Vagina (tissue), 2 donors: ENCODE measurements around the gene NOL4L. TPM values are rescaled to one million over a fixed set of nuclear protein-coding genes. Genes with fewer than 3 reads are reported as not detected.

Source experiments
- DNase-seq, 2 donors: peaks; one replicate each; pipeline ENCODE4 v3.0.0-alpha.2; 2017; ENCODE audit errors: extremely low spot score in 2 of 2
- H3K27ac ChIP-seq: fragments of 200-600 bp; sonication (generic); one replicate; pipeline ENCODE4 v1.5.1; 2019
- H3K27me3 ChIP-seq: fragments of 200-600 bp; sonication (generic); one replicate; pipeline ENCODE4 v1.5.1; 2019
- H3K36me3 ChIP-seq, 2 donors: fragments of 200-600 bp; sonication (generic); one replicate each; pipeline ENCODE4 v1.5.1; 2017 to 2019
- H3K4me1 ChIP-seq: fragments of 200-600 bp; sonication (generic); one replicate; pipeline ENCODE4 v1.5.1; 2019
- H3K4me3 ChIP-seq, 2 donors: fragments of 200-600 bp; sonication (generic); 1 replicate in 1 of 2; 2 replicates in 1 of 2; pipeline ENCODE4 v1.5.1; 2016 to 2019
- H3K9me3 ChIP-seq: fragments of 200-600 bp; sonication (generic); one replicate; pipeline ENCODE4 v1.5.1; 2019
- CTCF ChIP-seq, 3 experiments: fragments of 450-650 bp in 2 of 3; fragments of 200-600 bp in 1 of 3; sonication (generic) in 1 of 3; IDR thresholded peaks; one replicate each; pipeline ENCODE4 v1.5.1; 2017 to 2019; ENCODE audit warnings: antibody characterized with exemption in 3 of 3, mild to moderate bottlenecking in 2 of 3, moderate library complexity in 2 of 3
- POLR2A ChIP-seq, 2 donors: fragments of 450-650 bp; IDR thresholded peaks; one replicate each; pipeline ENCODE4 v1.6.1; 2017; ENCODE audit warnings: antibody characterized with exemption in 2 of 2, mild to moderate bottlenecking in 2 of 2, moderate library complexity in 2 of 2
- POLR2AphosphoS5 ChIP-seq, 2 donors: sonication (generic); formaldehyde crosslinking; IDR thresholded peaks; one replicate each; pipeline ENCODE4 v1.9.0; 2017; ENCODE audit warnings: antibody characterized with exemption in 2 of 2, mild to moderate bottlenecking in 2 of 2, low read depth in 1 of 2; ENCODE audit not compliant: insufficient read depth in 1 of 2
- intact Hi-C: fragments of 100-400 bp; cut with DNase I; formaldehyde crosslinking; loops from one replicate; pipeline ENCODE4 v1.15.1; 2023
- total RNA-seq: library from RNA; depleted of rRNA; stranded (reverse); fragments of >200 nt; gene quantifications from one replicate; pipeline ENCODE4 v1.2.3, GENCODE V29; 2016

Gene NOL4L
- total RNA-seq, 1 donor from 2014 or later: 17.9 TPM

GRCh38 chr20:32483351-32484224 is 101.5 kb downstream of the NOL4L start:
- TF ChIP-seq POLR2AphosphoS5 (IDR thresholded peaks at IDR 0.05; ENCODE audit: insufficient read depth in 1 of 2, low read depth in 1 of 2) (no peak), POLR2A (IDR thresholded peaks at IDR 0.05) (peak in 1 of 2 donors; percentile 21), CTCF (IDR thresholded peaks at IDR 0.05) (no peak)
- H3K4me3 ChIP-seq: peak overlapping the region; percentile 66 to 85
- peak in 1 of 2 donors; percentile 87 for DNase-seq
- no peaks in the 10 kb centered on the region for H3K9me3 ChIP-seq
- peaks cover 35% of the 10 kb centered on the region for H3K4me1 ChIP-seq
- no peaks in the 10 kb centered on the region for H3K36me3 ChIP-seq
- intact Hi-C loops: loop anchor here (5.0 kb wide), 1 partner anchor 126 kb away; the partner anchor contains the start of gene ASXL1
- H3K27me3 ChIP-seq: no peaks in the 10 kb centered on the region
- H3K27ac ChIP-seq: peak overlapping the region; percentile 88

- Histone ChIP-seq H3K4me3 (peak overlapping the region; percentile 66 to 85), H3K9me3 (no peaks in the 10 kb centered on the region), H3K27ac (peak overlapping the region; percentile 88), H3K36me3 (no peaks in the 10 kb centered on the region), H3K4me1 (peaks cover 35% of the 10 kb centered on the region), H3K27me3 (no peaks in the 10 kb centered on the region)
- intact Hi-C loops: loop anchor here (5.0 kb wide), 1 partner anchor 125 kb away; the partner anchor contains the start of gene ASXL1
- no peak for TF ChIP-seq POLR2A (IDR thresholded peaks at IDR 0.05)
- no peak for TF ChIP-seq CTCF (IDR thresholded peaks at IDR 0.05)
- TF ChIP-seq POLR2AphosphoS5 (IDR thresholded peaks at IDR 0.05; ENCODE audit: insufficient read depth in 1 of 2, low read depth in 1 of 2): no peak
- no peak for DNase-seq
Observed at GRCh38 chr20:32482442-32483261, 102.5 kb downstream of the NOL4L start.

- Histone ChIP-seq H3K27me3 (no peaks in the 10 kb centered on the region), H3K36me3 (no peaks in the 10 kb centered on the region), H3K27ac (peak overlapping the region; percentile 88), H3K9me3 (no peaks in the 10 kb centered on the region), H3K4me1 (peaks cover 36% of the 10 kb centered on the region), H3K4me3 (peak overlapping the region; percentile 66 to 85)
- intact Hi-C loops: loop anchor here (5.0 kb wide), 1 partner anchor 125 kb away; the partner anchor contains the start of gene ASXL1
- TF ChIP-seq POLR2AphosphoS5 (IDR thresholded peaks at IDR 0.05; ENCODE audit: insufficient read depth in 1 of 2, low read depth in 1 of 2): no peak
- TF ChIP-seq POLR2A (IDR thresholded peaks at IDR 0.05): no peak
- TF ChIP-seq CTCF (IDR thresholded peaks at IDR 0.05): no peak
- DNase-seq: no peak
Observed at GRCh38 chr20:32482143-32482441, 103.0 kb downstream of the NOL4L start.

GRCh38 chr20:32481311-32482142 is 103.6 kb downstream of the NOL4L start:
- no peaks in the 10 kb centered on the region for H3K36me3 ChIP-seq
- H3K4me3 ChIP-seq: peak overlapping the region; percentile 0 to 66
- peak overlapping the region; percentile 50 for H3K27ac ChIP-seq
- H3K4me1 ChIP-seq: peaks cover 42% of the 10 kb centered on the region
- intact Hi-C loops: loop anchor here (5.0 kb wide), 1 partner anchor 124 kb away; the partner anchor contains the start of gene ASXL1
- H3K9me3 ChIP-seq: no peaks in the 10 kb centered on the region
- no peak for DNase-seq
- no peaks in the 10 kb centered on the region for H3K27me3 ChIP-seq
- TF ChIP-seq POLR2A (IDR thresholded peaks at IDR 0.05) (no peak), CTCF (IDR thresholded peaks at IDR 0.05) (no peak), POLR2AphosphoS5 (IDR thresholded peaks at IDR 0.05; ENCODE audit: insufficient read depth in 1 of 2, low read depth in 1 of 2) (no peak)
